GM19328 (cell line): ENCODE measurements around the gene IFNA4.
"Not testable (repeated sequence)": the region's sequence is repeated elsewhere in the genome, so short reads cannot be mapped to it uniquely, and the experiment has no call there.

Experiments
- ATAC-seq: cut with Tn5 transposase; IDR thresholded peaks from one replicate; pipeline ENCODE4 v1.9.1; 2021; ENCODE audit warnings: mild to moderate bottlenecking, moderate library complexity; ENCODE audit not compliant: unreplicated experiment

Gene IFNA4

DNA sequence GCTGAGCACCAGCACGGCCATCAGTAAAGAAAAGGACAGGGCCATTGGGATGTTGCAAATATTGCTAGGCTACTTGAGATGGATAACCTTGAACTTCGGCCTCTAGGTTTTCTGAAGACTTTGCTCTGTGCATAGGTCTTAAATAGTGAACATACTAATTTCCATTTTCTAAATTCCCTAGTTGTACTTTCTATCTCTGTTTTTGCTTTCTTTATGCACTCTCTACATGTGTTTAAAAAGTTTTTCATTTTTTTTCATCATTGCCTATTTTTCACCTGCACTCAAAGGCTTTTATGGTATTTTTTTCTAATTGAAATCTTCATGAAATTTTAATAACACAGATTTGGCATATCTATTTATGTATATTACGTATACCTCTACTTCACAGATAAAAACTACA is at the start of gene IFNA4:
Gene IFNA4, minus strand, starts transcription at position 101 of the 400 bp plus-strand sequence. Its CDS starts 56 bp downstream, at position 45.
- ATAC-seq, result not testable (repeated sequence)

GRCh38 chr9:21236360-21236714 is 49.0 kb upstream of the IFNA4 start:
- ATAC-seq, result not testable (repeated sequence)

GRCh38 chr9:21235468-21236359 is 48.3 kb upstream of the IFNA4 start:
- peak; percentile 81 for ATAC-seq

GRCh38 chr9:21234153-21234687 is 46.8 kb upstream of the IFNA4 start:
- ATAC-seq, result no peak

- no peak for ATAC-seq
These were observed 45.9 kb upstream of the IFNA4 start for GRCh38 chr9:21233258-21233657.

DNA sequence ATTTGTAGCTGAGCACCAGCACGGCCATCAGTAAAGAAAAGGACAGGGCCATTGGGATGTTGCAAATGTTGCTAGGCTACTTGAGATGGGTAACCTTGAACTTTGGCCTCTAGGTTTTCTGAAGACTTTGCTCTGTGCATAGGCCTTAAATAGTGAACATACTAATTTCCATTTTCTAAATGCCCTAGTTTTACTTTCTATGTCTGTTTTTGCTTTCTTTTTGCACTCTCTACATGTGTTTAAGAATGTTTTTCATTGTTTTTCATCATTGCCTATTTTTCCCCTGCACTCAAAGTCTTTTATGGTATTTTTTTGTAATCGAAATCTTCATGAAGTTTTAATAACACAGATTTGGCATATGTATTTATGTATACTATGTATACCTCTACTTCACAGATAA is 40.7 kb upstream of the IFNA4 start, which contains the start of gene IFNA17:
Gene IFNA17, minus strand, starts transcription at position 101 of the 400 bp plus-strand sequence. Its CDS starts 49 bp downstream, at position 52.
- ATAC-seq, result no peak

GRCh38 chr9:21217211-21217610 is 29.8 kb upstream of the IFNA4 start, which contains the start of gene IFNA16:
TSS of gene IFNA16 (minus strand) at chr9:21217311. CDS start at chr9:21217305, 6 bp downstream.
- ATAC-seq, result not testable (repeated sequence)

DNA sequence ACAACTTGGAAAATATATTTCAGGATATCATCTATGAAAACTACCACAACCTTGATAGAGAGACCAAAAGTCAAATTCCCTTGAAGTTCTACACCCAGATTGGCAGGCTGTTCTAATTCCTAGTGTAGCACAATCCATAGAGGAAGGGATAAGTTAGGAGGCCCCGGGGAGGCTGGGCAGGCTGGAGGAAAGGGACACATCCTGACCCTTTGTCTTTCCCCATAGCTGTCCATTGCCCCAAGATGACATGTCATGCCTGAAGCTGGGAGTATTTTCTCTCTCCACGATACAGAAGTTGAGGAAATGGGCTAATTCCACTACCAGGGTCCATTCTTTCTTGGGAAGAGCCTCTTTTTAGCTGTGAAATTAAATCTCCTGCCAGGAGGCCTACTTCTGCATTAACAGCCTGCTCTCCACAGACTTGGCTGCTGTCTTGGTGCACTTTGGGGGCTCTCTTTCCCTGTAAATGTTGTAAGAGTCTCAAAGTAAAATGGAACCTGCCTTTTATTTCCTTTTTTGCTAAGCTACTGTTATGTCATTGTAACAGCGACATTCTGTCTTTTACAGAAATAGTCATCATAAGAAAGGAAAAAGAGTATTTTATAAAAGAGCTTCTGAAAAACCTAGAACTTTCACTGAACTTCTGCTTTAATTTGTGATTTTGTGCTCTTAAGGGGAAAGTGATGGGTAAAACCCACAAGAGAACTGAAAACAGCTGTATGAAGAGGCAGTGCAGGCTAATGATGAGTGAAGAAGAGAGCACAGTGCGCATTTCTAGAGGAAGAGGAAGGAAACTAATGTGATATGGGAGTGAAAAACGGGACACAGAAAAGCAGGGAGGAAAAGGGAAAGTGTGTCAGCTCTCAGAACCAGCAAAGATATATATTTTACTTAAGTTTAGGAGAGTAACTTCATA is 26.3 kb upstream of the IFNA4 start:
- peak; percentile 59 for ATAC-seq

DNA sequence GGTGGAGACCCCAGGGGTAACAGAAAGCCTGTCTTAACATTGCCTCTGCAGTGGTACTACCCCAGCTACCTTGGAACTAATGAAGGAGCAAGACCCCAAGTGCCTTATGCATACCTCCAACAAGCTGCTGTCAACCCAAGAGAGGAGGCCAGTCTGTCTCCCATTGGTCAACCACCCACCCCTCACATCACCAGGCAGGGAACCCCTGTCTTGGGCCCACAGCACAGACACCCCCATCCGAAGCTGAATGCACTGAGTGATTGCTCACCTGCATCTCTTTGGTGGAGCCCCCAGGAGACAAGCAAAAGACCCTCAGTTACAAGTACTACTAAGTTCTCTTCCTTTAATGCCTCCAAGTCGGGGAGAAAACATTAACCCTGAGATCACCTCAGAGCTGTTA is 24.8 kb upstream of the IFNA4 start:
- ATAC-seq, result not testable (repeated sequence)

- ATAC-seq, result not testable (repeated sequence)
These were observed 23.4 kb upstream of the IFNA4 start for GRCh38 chr9:21210782-21211181.

DNA sequence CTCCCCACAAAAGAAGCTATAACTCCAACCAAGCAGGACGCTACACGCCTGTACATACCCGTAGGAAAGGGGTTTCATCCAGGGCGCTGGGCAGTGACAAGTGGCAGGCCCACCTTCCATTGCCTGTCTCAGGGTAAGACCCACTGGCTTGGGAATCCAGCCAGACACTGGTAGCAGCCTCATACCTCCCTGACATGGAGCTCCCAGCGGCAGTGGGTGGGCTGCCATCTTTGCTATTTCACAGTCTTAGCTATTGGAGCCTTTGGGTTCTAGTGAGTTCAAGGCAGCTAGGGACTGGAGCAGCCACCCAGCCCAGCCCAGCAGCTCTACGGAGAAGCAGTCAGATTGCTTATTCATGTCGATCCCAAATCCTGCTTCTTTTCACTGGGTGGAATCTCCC is 22.9 kb upstream of the IFNA4 start:
- no peak for ATAC-seq

DNA sequence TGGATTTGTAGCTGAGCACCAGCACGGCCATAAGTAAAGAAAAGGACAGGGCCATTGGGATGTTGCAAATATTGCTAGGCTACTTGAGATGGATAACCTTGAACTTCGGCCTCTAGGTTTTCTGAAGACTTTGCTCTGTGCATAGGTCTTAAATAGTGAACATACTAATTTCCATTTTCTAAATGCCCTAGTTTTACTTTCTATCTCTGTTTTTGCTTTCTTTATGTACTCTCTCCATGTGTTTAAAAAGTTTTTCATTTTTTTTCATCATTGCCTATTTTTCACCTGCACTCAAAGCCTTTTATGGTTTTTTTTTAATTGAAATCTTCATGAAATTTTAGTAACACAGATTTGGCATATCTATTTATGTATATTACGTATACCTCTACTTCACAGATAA is 19.7 kb upstream of the IFNA4 start, which contains the start of gene IFNA10:
Gene IFNA10, minus strand, starts transcription at position 101 of the 400 bp plus-strand sequence. Its CDS starts 46 bp downstream, at position 55.
- not testable (repeated sequence) for ATAC-seq

DNA sequence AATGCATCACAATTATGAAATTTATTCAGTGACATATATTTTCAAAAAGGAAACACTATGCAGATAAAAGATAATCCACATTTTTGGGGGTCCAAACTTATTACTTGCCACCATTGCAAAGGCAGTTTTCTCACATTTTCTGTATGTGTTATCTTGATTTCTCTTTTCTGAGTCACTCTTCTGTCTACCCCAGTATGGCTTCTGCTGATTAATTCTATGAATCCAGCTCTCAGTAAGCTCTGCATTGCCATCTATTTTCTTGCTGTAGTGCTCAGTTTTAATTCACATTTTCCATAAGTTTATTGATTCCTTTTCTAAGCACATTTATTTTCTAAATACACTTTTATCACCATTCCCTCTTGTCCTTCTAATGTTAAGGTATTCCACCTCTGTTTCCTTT is 17.8 kb upstream of the IFNA4 start:
- ATAC-seq, result no peak

- not testable (repeated sequence) for ATAC-seq
These were observed 14.7 kb upstream of the IFNA4 start, which contains the start of gene IFNA7 for GRCh38 chr9:21202105-21202504. TSS of gene IFNA7 (minus strand) at chr9:21202205. CDS start at chr9:21202165, 40 bp downstream.

DNA sequence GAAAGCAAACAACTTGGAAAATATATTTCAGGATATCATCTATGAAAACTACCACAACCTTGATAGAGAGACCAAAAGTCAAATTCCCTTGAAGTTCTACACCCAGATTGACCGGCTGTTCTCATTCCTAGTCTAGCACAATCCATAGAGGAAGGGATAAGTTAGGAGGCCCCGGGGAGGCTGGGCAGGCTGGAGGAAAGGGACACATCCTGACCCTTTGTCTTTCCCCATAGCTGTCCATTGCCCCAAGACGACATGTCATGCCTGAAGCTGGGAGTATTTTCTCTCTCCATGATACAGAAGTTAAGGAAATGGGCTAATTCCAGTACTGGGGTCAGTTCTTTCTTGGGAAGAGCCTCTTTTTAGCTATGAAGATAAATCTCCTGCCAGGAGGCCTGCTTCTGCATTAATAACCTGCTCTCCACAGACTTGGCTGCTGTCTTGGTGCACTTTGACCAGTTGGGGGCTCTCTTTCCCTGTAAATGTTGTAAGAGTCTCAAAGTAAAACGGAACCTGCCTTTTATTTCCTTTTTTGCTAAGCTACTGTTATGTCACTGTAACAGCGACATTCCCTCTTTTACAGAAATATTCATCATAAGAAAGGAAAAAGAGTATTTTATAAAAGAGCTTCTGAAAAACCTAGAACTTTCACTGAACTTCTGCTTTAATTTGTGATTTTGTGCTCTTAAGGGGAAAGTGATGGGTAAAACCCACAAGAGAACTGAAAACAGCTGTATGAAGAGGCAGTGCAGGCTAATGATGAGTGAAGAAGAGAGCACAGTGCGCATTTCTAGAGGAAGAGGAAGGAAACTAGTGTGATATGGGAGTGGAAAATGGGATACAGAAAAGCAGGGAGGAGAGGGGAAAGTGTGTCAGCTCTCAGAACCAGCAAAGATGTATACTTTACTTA is 7.7 kb upstream of the IFNA4 start:
- peak; percentile 95 for ATAC-seq

DNA sequence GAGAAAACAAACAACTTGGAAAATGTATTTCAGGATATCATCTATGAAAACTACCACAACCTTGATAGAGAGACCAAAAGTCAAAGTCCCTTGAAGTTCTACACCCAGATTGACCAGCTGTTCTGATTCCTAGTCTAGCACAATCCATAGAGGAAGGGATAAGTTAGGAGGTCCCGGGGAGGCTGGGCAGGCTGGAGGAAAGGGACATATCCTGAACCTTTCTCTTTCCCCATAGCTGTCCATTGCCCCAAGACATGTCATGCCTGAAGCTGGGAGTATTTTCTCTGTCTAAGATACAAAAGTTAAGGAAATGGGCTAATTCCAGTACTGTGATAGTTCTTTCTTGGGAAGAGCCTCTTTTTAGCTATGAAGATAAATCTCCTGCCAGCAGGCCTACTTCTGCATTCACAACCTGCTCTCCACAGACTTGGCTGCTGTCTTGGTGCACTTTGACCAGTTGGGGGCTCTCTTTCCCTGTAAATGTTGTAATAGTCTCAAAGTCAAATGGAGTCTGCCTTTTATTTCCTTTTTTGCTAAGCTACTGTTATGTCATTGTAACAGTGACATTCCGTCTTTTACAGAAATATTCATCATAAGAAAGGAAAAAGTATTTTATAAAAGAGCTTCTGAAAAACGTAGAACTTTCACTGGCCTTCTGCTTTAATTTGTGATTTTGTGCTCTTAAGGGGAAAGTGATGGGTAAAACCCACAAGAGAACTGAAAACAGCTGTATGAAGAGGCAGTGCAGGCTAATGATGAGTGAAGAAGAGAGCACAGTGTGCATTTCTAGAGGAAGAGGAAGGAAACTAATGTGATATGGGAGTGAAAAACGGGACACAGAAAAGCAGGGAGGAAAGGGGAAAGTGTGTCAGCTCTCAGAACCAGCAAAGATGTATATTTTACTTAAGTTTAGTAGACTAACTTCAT is 4.3 kb downstream of the IFNA4 start:
- ATAC-seq, result peak; percentile 90

GRCh38 chr9:21174671-21175070 is 12.7 kb downstream of the IFNA4 start:
- no peak for ATAC-seq

DNA sequence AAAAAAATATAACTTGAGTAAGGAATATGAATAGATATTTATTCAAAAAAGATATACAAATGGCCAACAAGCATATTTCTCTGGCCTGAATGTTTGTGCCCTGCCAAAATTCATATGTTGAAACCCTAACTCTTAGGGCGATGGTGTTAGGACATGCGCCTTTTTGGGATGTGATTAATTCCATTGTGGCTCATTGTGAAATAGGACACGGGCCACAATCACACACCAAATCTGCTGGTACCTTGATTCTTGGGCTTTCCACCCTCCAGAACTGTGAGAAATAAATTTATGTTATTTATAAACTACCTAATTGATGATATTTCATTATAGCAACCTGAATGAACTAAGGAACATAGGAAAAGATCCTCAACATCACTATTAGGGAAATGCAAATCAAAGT is 15.2 kb downstream of the IFNA4 start:
- ATAC-seq, result no peak

- no peak for ATAC-seq
These were observed 16.0 kb downstream of the IFNA4 start for GRCh38 chr9:21171351-21171750.
